ENCODE measurements around the gene CD58. TPM values are rescaled to one million over a fixed set of nuclear protein-coding genes. Genes with fewer than 3 reads are reported as not detected.

CD58 gene
- total RNA-seq, 1 donor: 23.5 TPM

DNA sequence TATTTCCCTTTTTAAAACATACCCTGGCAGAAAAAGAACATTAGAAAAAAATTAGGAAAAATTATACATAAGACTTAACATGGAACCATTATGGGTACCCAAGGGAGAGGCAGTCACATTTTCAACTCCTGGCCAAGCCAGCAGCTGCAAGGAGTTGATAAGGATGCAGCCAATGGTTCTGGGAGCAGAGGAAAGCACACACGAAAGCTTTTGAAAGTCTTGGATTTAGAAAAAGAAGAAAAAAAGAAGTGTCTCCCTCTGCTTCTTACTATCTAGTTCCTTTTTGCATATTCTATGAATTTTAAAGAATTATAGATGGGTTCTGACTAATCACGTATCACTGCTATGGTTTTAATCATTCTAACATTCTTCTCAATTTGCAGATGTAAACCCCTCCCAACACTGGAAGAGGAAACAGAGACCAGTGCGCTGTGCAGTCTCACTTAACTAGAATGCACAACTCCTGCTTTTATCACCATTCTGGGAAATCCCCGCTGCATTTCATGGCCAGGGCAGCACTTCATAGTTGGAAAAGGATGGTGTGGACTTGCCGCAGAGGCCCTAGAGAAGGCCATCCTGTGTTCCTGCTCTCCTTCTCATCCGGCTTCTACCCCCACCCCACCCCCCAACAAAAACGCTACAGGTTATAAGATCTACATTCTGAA lies 2.7 kb upstream of the CD58 start:
- TF ChIP-seq, protein P1, sequence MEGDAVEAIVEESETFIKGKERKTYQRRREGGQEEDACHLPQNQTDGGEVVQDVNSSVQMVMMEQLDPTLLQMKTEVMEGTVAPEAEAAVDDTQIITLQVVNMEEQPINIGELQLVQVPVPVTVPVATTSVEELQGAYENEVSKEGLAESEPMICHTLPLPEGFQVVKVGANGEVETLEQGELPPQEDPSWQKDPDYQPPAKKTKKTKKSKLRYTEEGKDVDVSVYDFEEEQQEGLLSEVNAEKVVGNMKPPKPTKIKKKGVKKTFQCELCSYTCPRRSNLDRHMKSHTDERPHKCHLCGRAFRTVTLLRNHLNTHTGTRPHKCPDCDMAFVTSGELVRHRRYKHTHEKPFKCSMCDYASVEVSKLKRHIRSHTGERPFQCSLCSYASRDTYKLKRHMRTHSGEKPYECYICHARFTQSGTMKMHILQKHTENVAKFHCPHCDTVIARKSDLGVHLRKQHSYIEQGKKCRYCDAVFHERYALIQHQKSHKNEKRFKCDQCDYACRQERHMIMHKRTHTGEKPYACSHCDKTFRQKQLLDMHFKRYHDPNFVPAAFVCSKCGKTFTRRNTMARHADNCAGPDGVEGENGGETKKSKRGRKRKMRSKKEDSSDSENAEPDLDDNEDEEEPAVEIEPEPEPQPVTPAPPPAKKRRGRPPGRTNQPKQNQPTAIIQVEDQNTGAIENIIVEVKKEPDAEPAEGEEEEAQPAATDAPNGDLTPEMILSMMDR (IDR thresholded peaks at IDR 0.05; ENCODE audit: extremely low read depth, low read depth, low read length): no peak
- peaks cover 23% of the 10 kb centered on the region for H3K4me1 ChIP-seq (ENCODE audit: insufficient read depth, low read length)
- H3K79me2 ChIP-seq (ENCODE audit: insufficient read depth, low read length): peaks cover 12% of the 10 kb centered on the region
- H3K4me2 ChIP-seq (ENCODE audit: insufficient read depth, low read length): no peak overlapping the region
- no peak overlapping the region for H3K27ac ChIP-seq (ENCODE audit: low read depth, low read length)
- H3K9me3 ChIP-seq (ENCODE audit: low read depth, low read length): no peaks in the 10 kb centered on the region
- H3K27me3 ChIP-seq (ENCODE audit: insufficient read depth, low read length): peaks cover 6% of the 10 kb centered on the region
- no peak overlapping the region for H3K4me3 ChIP-seq (ENCODE audit: insufficient read depth, low read length)
- H3K36me3 ChIP-seq (ENCODE audit: insufficient read depth, low read length): no peaks in the 10 kb centered on the region
- peak; percentile 63 for DNase-seq (ENCODE audit: insufficient read length, low spot score, missing footprints)
- no peaks in the 10 kb centered on the region for H4K20me1 ChIP-seq (ENCODE audit: insufficient read depth, low read length)
- no peak overlapping the region for H2AFZ ChIP-seq (ENCODE audit: low read length)

DNA sequence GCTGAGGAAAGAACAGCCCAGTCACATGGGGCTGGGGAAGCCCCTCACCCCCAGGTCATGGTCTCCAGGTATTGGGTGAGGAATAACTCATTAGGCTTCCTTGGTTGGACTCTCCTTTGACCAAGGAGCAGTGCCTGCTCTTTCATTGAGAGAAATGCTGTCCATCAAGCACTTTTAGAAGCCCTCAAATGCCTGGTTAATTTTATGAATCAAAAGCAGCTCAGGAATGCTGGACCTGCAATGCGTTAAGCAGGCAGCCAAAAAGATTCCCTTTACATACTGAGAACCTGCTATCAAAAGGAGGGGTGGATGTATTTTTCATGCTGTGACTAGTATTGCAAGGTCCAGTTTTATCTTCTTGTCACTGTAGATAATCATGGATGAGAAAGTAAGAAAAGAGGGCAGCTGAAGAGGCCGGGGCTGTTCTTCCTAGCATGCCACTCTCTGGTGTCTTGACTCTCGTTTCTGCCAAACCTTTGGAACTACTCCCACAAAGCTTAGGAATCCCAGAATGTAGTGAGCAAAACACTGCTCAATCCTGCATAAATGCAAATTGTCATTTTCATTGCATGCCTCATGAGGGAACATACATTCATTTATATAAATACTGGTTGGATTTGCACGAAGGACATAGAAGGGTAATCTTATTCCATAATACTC lies 2.1 kb upstream of the CD58 start:
- Histone ChIP-seq H3K79me2 (ENCODE audit: insufficient read depth, low read length) (peaks cover 15% of the 10 kb centered on the region), H2AFZ (ENCODE audit: low read length) (no peak overlapping the region), H3K4me1 (ENCODE audit: insufficient read depth, low read length) (peaks cover 23% of the 10 kb centered on the region), H4K20me1 (ENCODE audit: insufficient read depth, low read length) (no peaks in the 10 kb centered on the region), H3K36me3 (ENCODE audit: insufficient read depth, low read length) (no peaks in the 10 kb centered on the region), H3K4me3 (ENCODE audit: insufficient read depth, low read length) (no peak overlapping the region), H3K4me2 (ENCODE audit: insufficient read depth, low read length) (no peak overlapping the region), H3K9me3 (ENCODE audit: low read depth, low read length) (no peaks in the 10 kb centered on the region), H3K27ac (ENCODE audit: low read depth, low read length) (no peak overlapping the region), H3K27me3 (ENCODE audit: insufficient read depth, low read length) (peaks cover 6% of the 10 kb centered on the region)
- TF ChIP-seq, protein P1 (IDR thresholded peaks at IDR 0.05; ENCODE audit: extremely low read depth, low read depth, low read length): no peak
- DNase-seq (ENCODE audit: insufficient read length, low spot score, missing footprints): peak; percentile 26

DNA sequence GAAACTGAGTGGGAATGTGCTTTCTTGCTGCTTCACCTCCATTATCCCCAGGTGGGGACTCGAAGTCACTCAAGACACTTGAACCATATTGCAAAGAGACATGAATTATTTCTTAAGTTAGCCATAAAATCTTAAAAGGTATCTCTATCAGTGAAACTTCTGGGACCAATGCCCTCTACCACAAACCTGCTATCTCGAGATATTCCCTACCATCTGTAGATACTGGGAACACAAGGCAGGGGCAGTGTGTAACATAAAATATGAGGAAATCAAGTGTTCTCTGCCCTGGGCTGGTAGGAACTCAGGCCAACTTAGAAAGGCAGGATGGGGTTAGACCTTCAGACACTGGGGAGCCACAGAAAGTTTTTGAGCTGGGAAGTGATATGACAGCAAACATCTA lies 1.3 kb upstream of the CD58 start:
- Histone ChIP-seq H3K27ac (ENCODE audit: low read depth, low read length) (no peak overlapping the region), H3K79me2 (ENCODE audit: insufficient read depth, low read length) (peaks cover 17% of the 10 kb centered on the region), H3K36me3 (ENCODE audit: insufficient read depth, low read length) (no peaks in the 10 kb centered on the region), H3K9me3 (ENCODE audit: low read depth, low read length) (no peaks in the 10 kb centered on the region), H3K27me3 (ENCODE audit: insufficient read depth, low read length) (peaks cover 6% of the 10 kb centered on the region), H3K4me3 (ENCODE audit: insufficient read depth, low read length) (no peak overlapping the region), H3K4me1 (ENCODE audit: insufficient read depth, low read length) (peaks cover 23% of the 10 kb centered on the region), H2AFZ (ENCODE audit: low read length) (no peak overlapping the region), H3K4me2 (ENCODE audit: insufficient read depth, low read length) (no peak overlapping the region), H4K20me1 (ENCODE audit: insufficient read depth, low read length) (no peaks in the 10 kb centered on the region)
- TF ChIP-seq, protein P1 (IDR thresholded peaks at IDR 0.05; ENCODE audit: extremely low read depth, low read depth, low read length): no peak
- DNase-seq (ENCODE audit: insufficient read length, low spot score, missing footprints): no peak

DNA sequence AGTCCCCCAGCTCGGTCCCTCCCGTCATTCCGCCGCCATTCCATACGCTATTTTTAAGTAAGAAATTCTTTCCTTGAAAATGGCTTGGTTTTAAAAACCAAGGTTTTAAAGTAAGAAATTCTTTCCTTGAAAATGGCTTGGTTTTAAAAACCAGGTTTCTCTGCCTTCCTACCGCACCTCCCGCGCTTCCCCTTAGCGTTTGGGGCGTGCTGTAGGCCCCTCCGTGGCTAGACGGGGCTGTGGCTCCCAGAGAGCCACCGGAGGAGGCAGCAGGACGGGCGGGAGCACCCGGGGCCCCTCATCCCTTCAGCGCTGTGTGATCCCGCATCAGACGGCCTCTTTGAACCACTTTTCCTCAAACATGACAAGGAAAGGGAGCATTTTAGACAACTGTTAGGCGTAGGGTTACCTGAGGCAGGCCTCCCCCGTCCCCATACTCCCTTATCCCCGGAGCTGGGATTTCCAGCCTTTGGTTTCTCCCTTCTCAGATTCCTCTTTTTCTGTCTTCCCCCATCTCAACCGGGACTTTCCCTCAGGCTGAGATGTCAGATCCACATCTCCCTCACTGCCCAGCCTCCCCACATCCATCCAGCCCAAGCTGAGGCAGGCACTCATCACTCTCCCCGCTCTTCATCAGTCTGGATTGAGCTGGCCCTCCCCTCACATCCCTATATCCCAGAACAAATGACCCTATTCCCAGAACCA lies 541 bp upstream of the CD58 start:
- H3K27me3 ChIP-seq (ENCODE audit: insufficient read depth, low read length): peaks cover 6% of the 10 kb centered on the region
- no peaks in the 10 kb centered on the region for H3K9me3 ChIP-seq (ENCODE audit: low read depth, low read length)
- no peak overlapping the region for H3K27ac ChIP-seq (ENCODE audit: low read depth, low read length)
- peak overlapping the region; percentile 91 for H3K4me3 ChIP-seq (ENCODE audit: insufficient read depth, low read length)
- TF ChIP-seq, protein P1 (IDR thresholded peaks at IDR 0.05; ENCODE audit: extremely low read depth, low read depth, low read length): no peak
- H3K4me2 ChIP-seq (ENCODE audit: insufficient read depth, low read length): peak overlapping the region; percentile 89
- no peaks in the 10 kb centered on the region for H4K20me1 ChIP-seq (ENCODE audit: insufficient read depth, low read length)
- DNase-seq (ENCODE audit: insufficient read length, low spot score, missing footprints): peak; percentile 62
- peaks cover 23% of the 10 kb centered on the region for H3K4me1 ChIP-seq (ENCODE audit: insufficient read depth, low read length)
- no peaks in the 10 kb centered on the region for H3K36me3 ChIP-seq (ENCODE audit: insufficient read depth, low read length)
- peaks cover 17% of the 10 kb centered on the region for H3K79me2 ChIP-seq (ENCODE audit: insufficient read depth, low read length)
- H2AFZ ChIP-seq (ENCODE audit: low read length): peak overlapping the region; percentile 92

Measured in osteoblast (primary cell).